ENCODE data around the gene CAMTA1. TPM values are rescaled to one million over a fixed set of nuclear protein-coding genes. Genes with fewer than 3 reads are reported as not detected.

CAMTA1 gene
- total RNA-seq, 1 donor from 2014 or later: 268 TPM

DNA sequence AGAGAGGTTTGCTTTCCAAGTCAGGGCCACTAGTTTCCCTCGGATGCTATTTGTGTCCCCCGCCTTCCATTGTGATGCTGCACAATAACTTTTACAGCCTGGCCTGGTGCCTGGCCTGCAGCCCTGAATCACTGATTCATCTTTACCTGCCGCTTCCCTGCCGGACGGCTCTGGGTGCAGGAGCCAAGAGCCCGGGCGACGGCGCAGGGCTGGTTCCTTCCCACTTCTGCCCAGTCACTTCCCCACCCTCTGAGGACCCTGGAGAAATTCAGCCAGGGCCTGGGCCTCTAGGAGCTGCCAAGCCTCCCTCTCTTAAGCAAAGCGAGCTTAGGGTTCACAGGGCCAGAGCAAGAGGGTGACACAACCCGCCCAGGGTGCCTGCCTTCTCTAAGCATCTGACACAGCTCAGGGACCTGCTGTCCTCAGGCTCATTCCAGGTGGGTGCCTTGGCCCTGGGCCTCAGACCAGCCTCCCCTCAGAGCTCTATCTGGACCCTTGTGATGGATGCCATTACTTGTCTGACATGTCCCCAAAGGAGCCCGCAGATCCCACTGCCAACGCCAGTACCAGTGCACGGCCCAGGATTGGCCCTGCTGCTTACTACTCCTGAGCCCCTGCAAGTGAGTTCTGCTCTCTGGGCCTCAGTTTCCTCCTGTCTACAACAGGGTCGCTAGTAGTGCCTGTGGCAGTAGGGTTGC, 604.8 kb downstream of the CAMTA1 start:
- Mint-ChIP-seq H3K4me1 (peaks cover 28% of the 10 kb centered on the region), H3K27ac (no peak overlapping the region), H3K27me3 (ENCODE audit: insufficient read depth, low read depth) (peaks cover 5% of the 10 kb centered on the region), H3K36me3 (no peaks in the 10 kb centered on the region), H3K9me3 (peaks cover 8% of the 10 kb centered on the region), H3K4me3 (no peak overlapping the region)
- peaks cover 23% of the 10 kb centered on the region for H3K4me1 ChIP-seq
- H3K27ac ChIP-seq: no peak overlapping the region
- TF ChIP-seq EZH2phosphoT487 (IDR thresholded peaks at IDR 0.05) (no peak), EZH2 (IDR thresholded peaks at IDR 0.05) (no peak)
- TF ChIP-seq, protein P1, sequence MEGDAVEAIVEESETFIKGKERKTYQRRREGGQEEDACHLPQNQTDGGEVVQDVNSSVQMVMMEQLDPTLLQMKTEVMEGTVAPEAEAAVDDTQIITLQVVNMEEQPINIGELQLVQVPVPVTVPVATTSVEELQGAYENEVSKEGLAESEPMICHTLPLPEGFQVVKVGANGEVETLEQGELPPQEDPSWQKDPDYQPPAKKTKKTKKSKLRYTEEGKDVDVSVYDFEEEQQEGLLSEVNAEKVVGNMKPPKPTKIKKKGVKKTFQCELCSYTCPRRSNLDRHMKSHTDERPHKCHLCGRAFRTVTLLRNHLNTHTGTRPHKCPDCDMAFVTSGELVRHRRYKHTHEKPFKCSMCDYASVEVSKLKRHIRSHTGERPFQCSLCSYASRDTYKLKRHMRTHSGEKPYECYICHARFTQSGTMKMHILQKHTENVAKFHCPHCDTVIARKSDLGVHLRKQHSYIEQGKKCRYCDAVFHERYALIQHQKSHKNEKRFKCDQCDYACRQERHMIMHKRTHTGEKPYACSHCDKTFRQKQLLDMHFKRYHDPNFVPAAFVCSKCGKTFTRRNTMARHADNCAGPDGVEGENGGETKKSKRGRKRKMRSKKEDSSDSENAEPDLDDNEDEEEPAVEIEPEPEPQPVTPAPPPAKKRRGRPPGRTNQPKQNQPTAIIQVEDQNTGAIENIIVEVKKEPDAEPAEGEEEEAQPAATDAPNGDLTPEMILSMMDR (IDR thresholded peaks at IDR 0.05): no peak
- no peaks in the 10 kb centered on the region for H4K20me1 ChIP-seq (ENCODE audit: low read depth)
- no peaks in the 10 kb centered on the region for H3K79me2 ChIP-seq (ENCODE audit: low read depth)
- no peak overlapping the region for H3K4me3 ChIP-seq
- no peak for DNase-seq (ENCODE audit: low spot score)
- no peak overlapping the region for H3K9ac ChIP-seq
- no peak overlapping the region for H2AFZ ChIP-seq (replicated peaks)
- H3K36me3 ChIP-seq: no peaks in the 10 kb centered on the region
- no peaks in the 10 kb centered on the region for H3K27me3 ChIP-seq
- peaks cover under 1% of the 10 kb centered on the region for H3K9me3 ChIP-seq (ENCODE audit: low read depth)
- no peaks in the 10 kb centered on the region for H3F3A ChIP-seq (ENCODE audit: low read depth)
- no peak overlapping the region for H3K4me2 ChIP-seq

GRCh38 chr1:7390604-7391000, 605.3 kb downstream of the CAMTA1 start:
- no peak for TF ChIP-seq EZH2phosphoT487 (IDR thresholded peaks at IDR 0.05)
- TF ChIP-seq, protein P1 (IDR thresholded peaks at IDR 0.05): no peak
- no peak for TF ChIP-seq EZH2 (IDR thresholded peaks at IDR 0.05)
- H3K4me3 ChIP-seq: no peak overlapping the region
- H2AFZ ChIP-seq (replicated peaks): no peak overlapping the region
- H3K27ac ChIP-seq: no peak overlapping the region
- H3K4me1 ChIP-seq: peaks cover 23% of the 10 kb centered on the region
- Mint-ChIP-seq H3K27me3 (ENCODE audit: insufficient read depth, low read depth) (peaks cover 3% of the 10 kb centered on the region), H3K27ac (no peak overlapping the region), H3K4me3 (no peak overlapping the region), H3K9me3 (peaks cover 14% of the 10 kb centered on the region), H3K36me3 (peaks cover 2% of the 10 kb centered on the region), H3K4me1 (peaks cover 28% of the 10 kb centered on the region)
- no peak for DNase-seq (ENCODE audit: low spot score)
- no peaks in the 10 kb centered on the region for H3F3A ChIP-seq (ENCODE audit: low read depth)
- H3K27me3 ChIP-seq: no peaks in the 10 kb centered on the region
- no peaks in the 10 kb centered on the region for H3K36me3 ChIP-seq
- no peak overlapping the region for H3K9ac ChIP-seq
- peaks cover 6% of the 10 kb centered on the region for H3K9me3 ChIP-seq (ENCODE audit: low read depth)
- H3K4me2 ChIP-seq: no peak overlapping the region
- no peaks in the 10 kb centered on the region for H3K79me2 ChIP-seq (ENCODE audit: low read depth)
- H4K20me1 ChIP-seq (ENCODE audit: low read depth): no peaks in the 10 kb centered on the region

DNA sequence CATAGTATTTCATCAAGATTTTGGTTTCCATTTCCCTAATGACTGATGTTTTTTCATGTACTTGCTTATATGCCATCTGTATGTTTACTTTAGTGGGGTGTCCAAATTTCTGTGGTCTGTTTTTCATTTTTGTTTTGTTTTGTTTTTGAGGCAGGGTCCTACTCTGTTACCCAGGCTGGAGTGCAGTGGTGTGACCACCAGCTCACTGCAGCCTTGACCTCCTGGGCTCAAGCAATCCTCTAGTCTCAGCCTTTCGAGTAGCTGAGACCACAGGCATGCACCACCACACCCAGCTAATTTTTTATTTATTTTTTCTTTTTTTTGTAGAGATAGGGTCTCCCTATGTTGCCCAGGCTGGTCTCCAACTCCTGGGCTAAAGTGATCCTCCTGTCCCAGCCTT, 607.9 kb downstream of the CAMTA1 start:
- no peaks in the 10 kb centered on the region for H3K79me2 ChIP-seq (ENCODE audit: low read depth)
- H3K4me1 Mint-ChIP-seq: peaks cover 13% of the 10 kb centered on the region
- H3K27ac Mint-ChIP-seq: no peak overlapping the region
- H2AFZ ChIP-seq (replicated peaks): no peak overlapping the region
- no peak overlapping the region for H3K4me3 ChIP-seq
- H3K36me3 ChIP-seq: no peaks in the 10 kb centered on the region
- no peak overlapping the region for H3K4me2 ChIP-seq
- H3K36me3 Mint-ChIP-seq: peaks cover 2% of the 10 kb centered on the region
- peaks cover 7% of the 10 kb centered on the region for H3K9me3 ChIP-seq (ENCODE audit: low read depth)
- H3K27me3 Mint-ChIP-seq (ENCODE audit: insufficient read depth, low read depth): no peaks in the 10 kb centered on the region
- TF ChIP-seq EZH2 (IDR thresholded peaks at IDR 0.05) (no peak), EZH2phosphoT487 (IDR thresholded peaks at IDR 0.05) (no peak)
- TF ChIP-seq, protein P1 (IDR thresholded peaks at IDR 0.05): no peak
- DNase-seq (ENCODE audit: low spot score): no peak
- no peaks in the 10 kb centered on the region for H4K20me1 ChIP-seq (ENCODE audit: low read depth)
- H3K27me3 ChIP-seq: no peaks in the 10 kb centered on the region
- no peak overlapping the region for H3K27ac ChIP-seq
- peaks cover 29% of the 10 kb centered on the region for H3K9me3 Mint-ChIP-seq
- H3K4me3 Mint-ChIP-seq: no peak overlapping the region
- H3K9ac ChIP-seq: no peak overlapping the region
- no peaks in the 10 kb centered on the region for H3F3A ChIP-seq (ENCODE audit: low read depth)
- peaks cover 12% of the 10 kb centered on the region for H3K4me1 ChIP-seq

All from neural progenitor cell (in vitro differentiated cells).